ENCODE measurements around the gene GRIK2.

Gene GRIK2

GRCh38 chr6:101733899-101734298 is 340.4 kb downstream of the GRIK2 start:
- H3K4me1 Mint-ChIP-seq (ENCODE audit: low read depth): no peaks in the 10 kb centered on the region
- H3K27me3 Mint-ChIP-seq: no peaks in the 10 kb centered on the region
- no peaks in the 10 kb centered on the region for H3K36me3 Mint-ChIP-seq (ENCODE audit: low read depth)
- H3K27ac Mint-ChIP-seq: no peak overlapping the region
- no peak for DNase-seq
- H3K4me3 Mint-ChIP-seq: no peak overlapping the region
- peaks cover 22% of the 10 kb centered on the region for H3K9me3 Mint-ChIP-seq

- Mint-ChIP-seq H3K27ac (no peak overlapping the region), H3K9me3 (peaks cover 17% of the 10 kb centered on the region), H3K4me3 (no peak overlapping the region), H3K27me3 (no peaks in the 10 kb centered on the region), H3K4me1 (ENCODE audit: low read depth) (no peaks in the 10 kb centered on the region), H3K36me3 (ENCODE audit: low read depth) (no peaks in the 10 kb centered on the region)
- no peak for DNase-seq
Observed at GRCh38 chr6:101738481-101738880, 345.0 kb downstream of the GRIK2 start.

- peaks cover 8% of the 10 kb centered on the region for H3K9me3 Mint-ChIP-seq
- H3K27ac Mint-ChIP-seq: no peak overlapping the region
- no peaks in the 10 kb centered on the region for H3K27me3 Mint-ChIP-seq
- H3K4me3 Mint-ChIP-seq: no peak overlapping the region
- no peak for DNase-seq
- no peaks in the 10 kb centered on the region for H3K36me3 Mint-ChIP-seq (ENCODE audit: low read depth)
- H3K4me1 Mint-ChIP-seq (ENCODE audit: low read depth): no peaks in the 10 kb centered on the region
Observed at GRCh38 chr6:101740631-101741030, 347.1 kb downstream of the GRIK2 start.

GRCh38 chr6:101741474-101742171 is 348.1 kb downstream of the GRIK2 start:
- H3K4me1 Mint-ChIP-seq (ENCODE audit: low read depth): no peaks in the 10 kb centered on the region
- no peak overlapping the region for H3K4me3 Mint-ChIP-seq
- H3K36me3 Mint-ChIP-seq (ENCODE audit: low read depth): no peaks in the 10 kb centered on the region
- no peaks in the 10 kb centered on the region for H3K27me3 Mint-ChIP-seq
- H3K9me3 Mint-ChIP-seq: peaks cover 7% of the 10 kb centered on the region
- no peak for DNase-seq
- no peak overlapping the region for H3K27ac Mint-ChIP-seq

GRCh38 chr6:101747160-101747559 is 353.7 kb downstream of the GRIK2 start:
- Mint-ChIP-seq H3K4me1 (ENCODE audit: low read depth) (no peaks in the 10 kb centered on the region), H3K9me3 (peaks cover 3% of the 10 kb centered on the region), H3K27me3 (no peaks in the 10 kb centered on the region), H3K36me3 (ENCODE audit: low read depth) (no peaks in the 10 kb centered on the region), H3K4me3 (no peak overlapping the region), H3K27ac (no peak overlapping the region)
- no peak for DNase-seq

- Mint-ChIP-seq H3K4me3 (no peak overlapping the region), H3K36me3 (ENCODE audit: low read depth) (no peaks in the 10 kb centered on the region), H3K27ac (no peak overlapping the region), H3K27me3 (no peaks in the 10 kb centered on the region), H3K4me1 (ENCODE audit: low read depth) (no peaks in the 10 kb centered on the region), H3K9me3 (peaks cover 3% of the 10 kb centered on the region)
- DNase-seq: no peak
Observed at GRCh38 chr6:101747716-101748115, 354.2 kb downstream of the GRIK2 start.

- Mint-ChIP-seq H3K9me3 (peaks cover 3% of the 10 kb centered on the region), H3K27ac (no peak overlapping the region), H3K27me3 (no peaks in the 10 kb centered on the region), H3K4me3 (no peak overlapping the region), H3K4me1 (ENCODE audit: low read depth) (no peaks in the 10 kb centered on the region), H3K36me3 (ENCODE audit: low read depth) (no peaks in the 10 kb centered on the region)
- DNase-seq: no peak
Observed at GRCh38 chr6:101755931-101756330, 362.4 kb downstream of the GRIK2 start.

GRCh38 chr6:101758368-101758767 is 364.9 kb downstream of the GRIK2 start:
- no peaks in the 10 kb centered on the region for H3K36me3 Mint-ChIP-seq (ENCODE audit: low read depth)
- H3K27me3 Mint-ChIP-seq: no peaks in the 10 kb centered on the region
- no peaks in the 10 kb centered on the region for H3K9me3 Mint-ChIP-seq
- H3K27ac Mint-ChIP-seq: no peak overlapping the region
- H3K4me1 Mint-ChIP-seq (ENCODE audit: low read depth): no peaks in the 10 kb centered on the region
- no peak for DNase-seq
- no peak overlapping the region for H3K4me3 Mint-ChIP-seq

- DNase-seq: no peak
- Mint-ChIP-seq H3K4me1 (ENCODE audit: low read depth) (no peaks in the 10 kb centered on the region), H3K9me3 (no peaks in the 10 kb centered on the region), H3K4me3 (no peak overlapping the region), H3K36me3 (ENCODE audit: low read depth) (no peaks in the 10 kb centered on the region), H3K27ac (no peak overlapping the region), H3K27me3 (no peaks in the 10 kb centered on the region)
Observed at GRCh38 chr6:101760843-101761621, 367.5 kb downstream of the GRIK2 start.

GRCh38 chr6:101762851-101763250 is 369.3 kb downstream of the GRIK2 start:
- DNase-seq: no peak
- H3K9me3 Mint-ChIP-seq: no peaks in the 10 kb centered on the region
- H3K36me3 Mint-ChIP-seq (ENCODE audit: low read depth): no peaks in the 10 kb centered on the region
- H3K27me3 Mint-ChIP-seq: no peaks in the 10 kb centered on the region
- H3K4me3 Mint-ChIP-seq: no peak overlapping the region
- no peak overlapping the region for H3K27ac Mint-ChIP-seq
- H3K4me1 Mint-ChIP-seq (ENCODE audit: low read depth): no peaks in the 10 kb centered on the region

- Mint-ChIP-seq H3K4me3 (no peak overlapping the region), H3K4me1 (ENCODE audit: low read depth) (no peaks in the 10 kb centered on the region), H3K27me3 (no peaks in the 10 kb centered on the region), H3K36me3 (ENCODE audit: low read depth) (no peaks in the 10 kb centered on the region), H3K27ac (no peak overlapping the region), H3K9me3 (no peaks in the 10 kb centered on the region)
- DNase-seq: no peak
Observed at GRCh38 chr6:101765281-101765680, 371.8 kb downstream of the GRIK2 start.

GRCh38 chr6:101770116-101770515 is 376.6 kb downstream of the GRIK2 start:
- H3K27me3 Mint-ChIP-seq: no peaks in the 10 kb centered on the region

GRCh38 chr6:101776919-101777350 is 383.4 kb downstream of the GRIK2 start:
- Mint-ChIP-seq H3K27me3 (no peaks in the 10 kb centered on the region), H3K9me3 (no peaks in the 10 kb centered on the region), H3K36me3 (ENCODE audit: low read depth) (no peaks in the 10 kb centered on the region), H3K4me1 (ENCODE audit: low read depth) (no peaks in the 10 kb centered on the region), H3K27ac (no peak overlapping the region), H3K4me3 (no peak overlapping the region)
- no peak for DNase-seq

More at GRCh38 chr6:101770116-101770515, 376.6 kb downstream of the GRIK2 start:
- Mint-ChIP-seq H3K36me3 (ENCODE audit: low read depth) (no peaks in the 10 kb centered on the region), H3K9me3 (no peaks in the 10 kb centered on the region), H3K27ac (no peak overlapping the region), H3K4me1 (ENCODE audit: low read depth) (no peaks in the 10 kb centered on the region), H3K4me3 (no peak overlapping the region)
- no peak for DNase-seq

- no peaks in the 10 kb centered on the region for H3K9me3 Mint-ChIP-seq
- H3K27ac Mint-ChIP-seq: no peak overlapping the region
- DNase-seq: no peak
- H3K4me3 Mint-ChIP-seq: no peak overlapping the region
- H3K27me3 Mint-ChIP-seq: no peaks in the 10 kb centered on the region
- no peaks in the 10 kb centered on the region for H3K36me3 Mint-ChIP-seq (ENCODE audit: low read depth)
- H3K4me1 Mint-ChIP-seq (ENCODE audit: low read depth): no peaks in the 10 kb centered on the region
Observed at GRCh38 chr6:101777646-101778045, 384.1 kb downstream of the GRIK2 start.

All from activated T-cell treated with anti-CD3 and anti-CD28 coated beads, Interleukin-2, amount 50 U/mL, for 24 hours (primary cell).